ENCODE results near the gene MYPN.
A peak's percentile ranks its signal among the peaks of the same experiment; 100 is the strongest.
"Not testable (repeated sequence)": the region's sequence is repeated elsewhere in the genome, so short reads cannot be mapped to it uniquely, and the experiment has no call there.

MYPN gene

GRCh38 chr10:68137171-68137570 lies 27.9 kb downstream of the MYPN start:
- no peak for DNase-seq

- no peak for DNase-seq
Observed at GRCh38 chr10:68138526-68138925, 29.2 kb downstream of the MYPN start.

DNA sequence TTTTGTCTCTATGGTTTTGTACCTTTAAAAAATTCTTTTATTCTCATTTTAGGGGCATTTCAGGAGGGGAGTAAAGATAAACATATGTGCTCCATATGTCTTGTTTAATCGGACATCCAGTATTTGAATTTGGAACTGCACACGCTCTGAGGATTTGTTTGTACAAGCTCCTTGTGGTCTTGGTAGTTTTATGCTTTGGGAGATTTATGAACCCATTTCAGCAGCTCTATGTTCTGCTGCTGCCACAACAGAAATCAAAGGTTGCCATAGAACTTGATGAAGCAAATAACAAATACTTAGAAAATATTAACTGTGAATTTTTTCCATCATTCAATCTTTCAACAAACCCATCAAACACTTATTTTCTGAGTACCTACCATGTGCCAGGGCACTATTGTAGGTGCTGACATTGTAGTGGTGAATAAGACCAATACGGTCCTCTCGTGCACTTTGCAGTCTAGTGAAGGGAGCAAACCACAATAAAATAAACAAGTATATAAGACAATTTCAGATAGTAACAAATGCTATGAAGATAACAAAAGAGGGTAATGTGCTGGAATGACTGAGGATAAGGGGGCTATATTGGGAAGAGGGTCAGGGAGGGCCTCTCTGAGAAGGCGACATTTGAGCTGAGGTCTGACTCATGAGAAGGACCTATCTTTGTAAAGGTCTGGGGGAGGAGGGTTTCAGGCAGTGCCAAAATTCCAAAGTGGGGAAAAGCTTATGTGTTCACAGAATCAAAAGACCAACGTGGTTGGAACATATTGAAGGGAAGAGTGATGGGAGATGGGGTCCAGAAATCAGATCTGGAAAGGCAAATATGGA lies 30.4 kb downstream of the MYPN start:
- DNase-seq: no peak

GRCh38 chr10:68142761-68143160 lies 33.5 kb downstream of the MYPN start:
- no peak for DNase-seq

DNA sequence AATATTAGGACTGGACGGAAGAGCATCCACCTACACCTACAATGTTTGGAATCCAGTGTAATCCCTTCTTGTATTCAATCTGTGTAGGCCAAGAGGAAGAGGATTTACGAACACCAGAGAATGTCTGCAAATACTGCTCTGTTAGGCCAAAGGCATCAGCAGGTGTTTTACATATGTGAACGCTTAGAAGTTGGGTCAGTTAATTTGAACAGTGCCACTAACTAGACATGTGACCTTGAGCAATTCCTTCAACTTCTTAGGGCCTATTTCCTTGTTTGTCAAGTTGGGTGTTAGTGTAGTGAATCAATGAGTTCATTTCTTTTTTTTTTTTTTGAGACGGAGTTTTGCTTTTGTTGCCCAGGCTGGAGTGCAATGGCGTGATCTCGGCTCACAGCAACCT lies 35.4 kb downstream of the MYPN start:
- no peak for DNase-seq

- DNase-seq: no peak
Observed at GRCh38 chr10:68145705-68146104, 36.4 kb downstream of the MYPN start.

- DNase-seq: no peak
Observed at GRCh38 chr10:68146133-68146532, 36.8 kb downstream of the MYPN start.

DNA sequence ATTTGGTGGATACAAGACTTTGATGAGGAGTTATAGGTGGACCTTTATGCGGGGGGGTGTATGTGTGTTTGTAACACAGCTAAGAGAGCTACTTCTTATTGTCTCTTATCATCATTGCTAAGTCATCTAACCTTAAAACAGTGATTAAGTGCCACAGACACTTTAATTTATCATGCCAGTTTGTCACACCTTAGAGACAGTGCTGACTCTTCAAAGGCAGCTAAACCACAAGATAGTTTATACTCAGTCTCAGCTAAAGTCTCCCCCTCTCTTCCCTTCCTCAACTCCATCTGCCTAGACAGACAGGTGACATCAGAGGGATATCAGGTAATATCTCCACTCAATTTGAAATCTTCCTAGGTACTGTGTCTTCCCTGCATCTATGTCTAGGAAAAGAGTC lies 42.2 kb downstream of the MYPN start:
- no peak for DNase-seq

DNA sequence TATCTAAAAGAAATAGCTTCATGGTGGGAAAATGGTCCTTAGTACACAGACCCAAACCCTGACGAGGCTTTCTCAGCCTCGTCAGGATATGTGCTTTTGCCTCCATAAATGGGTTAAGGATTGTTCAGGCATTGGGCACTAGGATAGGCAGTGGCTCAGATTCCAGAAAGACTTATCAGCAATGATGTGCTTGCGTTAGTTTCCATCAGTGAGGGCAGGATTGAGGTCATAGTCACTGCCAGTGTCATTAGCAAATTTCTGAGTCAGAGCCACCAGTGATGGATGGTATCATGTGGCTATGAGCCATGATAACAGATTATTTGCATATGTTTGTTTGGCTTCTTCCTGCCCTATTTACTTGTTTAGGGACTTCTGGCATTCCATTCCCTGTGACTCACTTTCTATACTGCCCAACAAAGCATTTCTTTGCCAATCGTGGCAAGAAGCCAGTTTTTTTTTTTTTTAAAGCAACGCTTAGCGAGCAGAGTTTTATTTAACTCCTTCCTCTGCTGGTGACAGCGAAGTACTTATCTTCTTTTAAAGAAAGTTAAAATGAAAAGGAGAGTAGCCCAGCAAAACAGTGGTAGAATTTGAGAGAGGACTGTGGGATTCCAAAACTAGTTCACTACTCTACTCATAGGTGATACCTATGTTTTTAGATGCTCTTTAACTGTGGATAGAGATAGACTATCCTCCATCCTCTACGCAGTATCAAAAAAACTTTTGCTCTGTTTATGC lies 44.4 kb downstream of the MYPN start:
- peak; percentile 89 for DNase-seq

DNA sequence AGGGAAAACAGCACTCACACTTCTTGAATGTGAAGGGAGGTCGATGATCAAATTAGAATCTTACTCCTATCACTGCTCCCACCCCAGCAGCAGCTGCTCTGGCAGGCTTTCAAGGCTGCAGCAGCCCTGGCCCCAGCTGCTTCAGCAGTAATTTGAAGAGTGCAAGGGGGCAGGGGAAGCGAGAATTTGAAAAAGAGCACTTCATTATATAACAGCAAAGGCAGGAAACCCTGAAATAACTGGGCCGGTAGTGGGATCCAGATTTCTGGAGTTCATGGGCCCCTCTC lies 44.9 kb downstream of the MYPN start:
- DNase-seq: no peak

GRCh38 chr10:68155615-68156210 lies 46.4 kb downstream of the MYPN start:
- DNase-seq: no peak

DNA sequence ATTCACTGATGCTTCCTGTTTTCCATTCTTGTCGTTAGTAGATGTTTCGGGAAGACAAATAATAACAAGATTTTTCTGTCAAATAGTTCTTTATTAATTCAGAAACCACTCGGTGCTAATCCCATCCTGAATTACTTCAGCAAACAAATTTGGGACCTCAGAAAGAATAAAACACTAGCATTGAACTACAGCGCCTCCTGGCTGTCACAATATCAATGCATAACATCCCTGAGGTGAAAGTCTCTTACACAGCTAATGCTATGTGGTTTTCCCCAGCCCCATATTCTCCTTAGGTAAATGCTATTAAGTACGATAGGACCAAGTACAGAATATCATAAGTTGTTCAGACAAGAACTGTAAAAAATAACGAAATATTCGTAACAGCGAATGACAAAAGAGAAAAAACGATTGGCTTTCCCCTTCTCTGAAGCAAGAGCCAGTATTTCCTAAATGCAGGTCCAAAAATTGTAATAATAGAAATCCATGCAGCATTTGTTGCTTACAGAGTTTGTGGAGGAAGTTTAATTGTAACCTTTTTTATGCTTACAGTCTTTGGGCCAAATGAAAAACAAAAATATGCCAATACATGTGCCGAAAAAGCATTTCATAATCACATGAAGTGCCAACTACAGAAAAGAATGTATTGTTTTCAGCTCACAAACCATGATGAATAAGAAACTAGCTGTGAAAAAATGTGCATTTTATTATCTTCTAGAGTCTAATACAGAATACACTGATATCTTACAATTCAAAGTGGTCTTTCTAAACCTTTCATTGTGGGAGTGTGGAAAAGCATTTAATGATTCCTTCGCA lies 47.3 kb downstream of the MYPN start:
- peak; percentile 48 for DNase-seq

GRCh38 chr10:68157522-68157921 lies 48.2 kb downstream of the MYPN start:
- DNase-seq: not testable (repeated sequence)

- DNase-seq: no peak
Observed at GRCh38 chr10:68158031-68158430, 48.7 kb downstream of the MYPN start.

DNA sequence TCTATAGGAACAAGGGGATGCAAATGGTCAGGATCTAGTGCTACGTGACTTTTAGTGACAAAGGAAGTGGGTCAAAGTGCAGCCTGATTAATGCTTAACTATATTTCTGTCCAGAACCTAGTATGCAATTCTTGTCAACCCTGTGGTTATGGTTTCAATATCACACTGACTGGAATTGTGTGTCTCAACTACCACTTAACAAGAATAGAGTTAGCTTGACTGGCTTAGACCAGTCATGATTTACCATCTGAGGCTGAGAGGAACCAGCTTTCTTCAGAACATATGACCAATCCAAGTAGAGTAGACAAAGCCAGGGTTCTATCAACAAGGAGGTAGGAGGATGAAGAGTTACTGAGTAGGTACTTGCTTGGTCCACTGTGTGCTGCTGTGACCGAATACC lies 54.4 kb downstream of the MYPN start:
- no peak for DNase-seq

- no peak for DNase-seq
Observed at GRCh38 chr10:68165643-68166042, 56.4 kb downstream of the MYPN start.

- DNase-seq: no peak
Observed at GRCh38 chr10:68166871-68167585, 57.7 kb downstream of the MYPN start.

DNA sequence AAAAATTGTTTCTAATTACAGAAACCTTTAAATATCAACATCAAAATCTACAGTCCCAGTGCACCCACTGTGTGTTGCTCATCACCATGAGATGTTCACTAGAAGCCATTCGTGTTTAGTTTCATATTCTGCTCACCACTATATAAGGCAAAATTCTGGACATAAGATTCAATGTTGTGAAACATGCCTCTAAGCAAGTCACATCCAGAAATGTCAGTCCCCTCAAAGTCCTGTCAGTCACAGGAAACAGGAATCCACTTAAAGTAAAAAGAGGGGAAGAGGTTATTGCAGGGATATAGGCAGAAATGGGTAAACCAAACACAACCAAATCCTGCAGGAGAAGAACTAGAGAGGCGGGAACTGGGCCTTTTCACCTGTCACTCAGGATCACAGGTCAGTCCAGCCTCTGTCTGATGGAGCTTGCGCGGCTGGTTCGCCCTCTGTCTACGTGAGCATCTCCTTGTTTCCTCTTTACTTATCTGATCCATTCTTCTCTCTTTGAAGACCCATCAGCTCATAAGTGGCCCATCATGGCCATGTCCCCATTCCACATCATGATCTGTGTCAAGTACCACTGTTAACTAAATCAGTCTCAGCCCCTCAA lies 58.4 kb downstream of the MYPN start:
- no peak for DNase-seq

DNA sequence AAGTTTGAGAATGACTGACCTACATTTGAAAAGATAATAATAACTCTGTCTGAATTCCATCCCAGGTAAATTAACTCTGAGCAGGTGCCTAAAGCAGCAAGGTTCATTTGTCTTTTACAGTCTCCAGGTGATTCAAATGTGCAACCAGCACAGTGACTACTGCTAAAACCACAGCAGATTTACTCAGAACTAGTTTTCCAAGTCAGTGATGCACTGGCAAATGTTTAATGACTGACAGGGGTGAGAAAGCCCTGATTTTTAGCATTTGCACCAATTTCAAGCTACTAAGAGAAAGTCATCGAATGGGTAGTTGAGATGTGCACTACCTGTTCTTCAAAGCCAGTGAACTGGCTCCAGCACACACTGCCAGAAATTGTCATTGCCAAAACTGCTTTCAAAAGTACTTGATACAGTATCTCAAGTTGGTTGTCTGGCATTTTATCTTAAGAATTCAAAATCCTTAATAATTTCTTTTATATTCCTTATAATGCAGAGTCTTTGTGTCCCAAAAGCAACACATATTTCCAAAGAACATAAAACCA lies 62.3 kb downstream of the MYPN start:
- no peak for DNase-seq

GRCh38 chr10:68172324-68172723 lies 63.0 kb downstream of the MYPN start:
- no peak for DNase-seq

DNA sequence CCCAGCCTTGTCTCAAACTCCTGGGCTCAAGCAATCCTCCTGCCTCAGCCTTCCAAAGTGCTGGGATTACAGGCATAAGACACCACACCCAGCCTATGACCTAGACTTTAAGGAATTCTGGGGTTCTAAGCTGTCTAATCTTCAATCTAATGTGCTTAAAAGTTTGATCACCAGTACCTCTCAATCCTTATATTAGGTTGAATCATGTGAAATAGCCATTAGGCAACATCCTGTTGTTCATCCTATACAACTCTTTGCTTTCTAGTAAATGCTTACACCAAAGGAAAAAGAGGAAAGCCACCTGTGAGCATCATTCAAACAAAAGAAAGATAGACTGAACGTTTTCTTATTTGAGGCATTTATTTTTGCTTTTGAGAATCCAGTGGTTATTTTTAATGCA lies 66.7 kb downstream of the MYPN start:
- DNase-seq: no peak

DNA sequence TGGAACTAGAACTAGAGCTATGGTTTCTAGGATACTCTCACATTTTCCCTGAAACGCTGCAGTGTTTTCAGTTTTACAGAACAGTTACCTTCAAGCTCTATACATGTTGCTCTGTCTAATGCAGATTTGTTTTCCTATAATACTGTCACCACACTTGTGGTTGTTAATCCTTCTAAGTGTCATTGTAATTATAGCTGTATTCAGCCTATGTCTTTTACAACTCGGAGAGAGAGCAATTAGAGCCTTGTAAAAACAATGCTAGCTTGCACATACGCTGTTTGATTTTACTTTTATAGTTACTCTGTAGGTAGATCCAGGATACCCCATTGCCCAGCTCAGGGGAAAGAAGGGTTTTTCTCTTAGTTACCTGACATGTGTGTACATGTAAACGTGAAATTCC lies 67.5 kb downstream of the MYPN start:
- DNase-seq: no peak

Data from amniotic stem cell (primary cell).